GM19099 (cell line): ENCODE data around the gene SWSAP1.

Experiments
- POLR2A ChIP-seq: IDR thresholded peaks from 3 replicates; pipeline ENCODE4 v1.6.1; 2011; ENCODE audit warnings: low read depth; ENCODE audit not compliant: insufficient read length; ENCODE audit errors: extremely low read depth

SWSAP1 gene

DNA sequence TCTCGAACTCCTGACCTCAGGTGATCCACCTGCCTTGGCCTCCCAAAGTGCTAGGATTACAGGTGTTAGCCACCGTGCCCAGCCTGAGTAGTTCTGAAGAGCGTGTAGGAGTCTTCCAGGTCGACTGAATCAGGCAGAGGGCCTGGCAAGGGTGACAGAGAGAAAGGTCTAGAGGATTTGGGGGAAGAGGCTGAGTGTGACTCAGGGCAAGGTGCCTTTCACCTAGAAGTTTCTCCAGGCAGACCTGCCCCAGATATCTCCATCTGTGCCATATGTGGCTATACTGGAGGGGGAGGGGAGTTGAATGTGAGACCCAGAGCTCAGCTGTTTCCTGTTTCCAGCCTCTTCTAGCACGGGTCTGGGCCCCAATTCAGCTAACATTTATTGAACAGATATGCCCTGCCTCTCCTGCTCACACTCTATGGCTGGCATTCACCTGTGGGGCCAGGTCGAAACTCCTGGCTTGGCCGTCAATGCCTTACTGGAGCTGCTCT, 26.9 kb upstream of the SWSAP1 start:
- no peak for TF ChIP-seq POLR2A

GRCh38 chr19:11349171-11349570, 25.3 kb upstream of the SWSAP1 start:
- TF ChIP-seq POLR2A = no peak

GRCh38 chr19:11355160-11356073, 19.0 kb upstream of the SWSAP1 start, which contains the start of gene PLPPR2:
Gene PLPPR2, plus strand, starts transcription at chr19:11355432. Its CDS starts 2,242 bp downstream, at chr19:11357674.
- no peak for TF ChIP-seq POLR2A

DNA sequence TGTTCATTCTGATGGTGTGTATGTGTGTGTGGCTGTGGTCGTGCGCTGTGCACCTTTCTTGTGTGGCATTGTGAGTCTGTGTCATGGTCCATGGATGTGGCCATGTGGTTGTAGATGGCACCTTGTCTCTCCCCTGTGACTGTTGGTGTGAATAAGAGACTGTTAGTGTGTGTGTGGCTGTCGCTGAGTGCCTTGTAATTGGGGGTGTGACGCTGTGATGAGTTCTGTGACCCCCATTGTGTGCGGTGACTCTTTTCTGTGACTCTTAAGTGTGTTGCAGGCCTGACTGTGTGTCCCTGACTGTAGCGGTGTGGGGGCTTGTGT, 18.4 kb upstream of the SWSAP1 start:
- no peak for TF ChIP-seq POLR2A

GRCh38 chr19:11356676-11357550, 17.6 kb upstream of the SWSAP1 start:
- TF ChIP-seq POLR2A = no peak

DNA sequence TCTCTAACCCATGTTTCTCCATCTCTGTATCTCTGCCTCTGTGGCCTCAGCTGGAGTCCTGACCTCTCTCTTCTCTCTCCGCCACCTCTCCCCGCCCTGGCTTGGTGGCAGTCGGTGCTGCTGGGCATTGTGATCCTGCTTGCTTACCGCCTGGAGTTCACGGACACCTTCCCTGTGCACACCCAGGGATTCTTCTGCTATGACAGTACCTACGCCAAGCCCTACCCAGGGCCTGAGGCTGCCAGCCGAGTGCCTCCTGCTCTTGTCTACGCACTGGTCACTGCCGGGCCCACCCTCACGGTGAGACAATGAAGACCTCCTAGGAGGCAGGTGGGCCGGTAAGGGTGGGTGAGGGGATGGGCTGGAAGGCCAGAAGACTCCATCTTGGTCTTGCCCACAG, 15.0 kb upstream of the SWSAP1 start:
- no peak for TF ChIP-seq POLR2A

DNA sequence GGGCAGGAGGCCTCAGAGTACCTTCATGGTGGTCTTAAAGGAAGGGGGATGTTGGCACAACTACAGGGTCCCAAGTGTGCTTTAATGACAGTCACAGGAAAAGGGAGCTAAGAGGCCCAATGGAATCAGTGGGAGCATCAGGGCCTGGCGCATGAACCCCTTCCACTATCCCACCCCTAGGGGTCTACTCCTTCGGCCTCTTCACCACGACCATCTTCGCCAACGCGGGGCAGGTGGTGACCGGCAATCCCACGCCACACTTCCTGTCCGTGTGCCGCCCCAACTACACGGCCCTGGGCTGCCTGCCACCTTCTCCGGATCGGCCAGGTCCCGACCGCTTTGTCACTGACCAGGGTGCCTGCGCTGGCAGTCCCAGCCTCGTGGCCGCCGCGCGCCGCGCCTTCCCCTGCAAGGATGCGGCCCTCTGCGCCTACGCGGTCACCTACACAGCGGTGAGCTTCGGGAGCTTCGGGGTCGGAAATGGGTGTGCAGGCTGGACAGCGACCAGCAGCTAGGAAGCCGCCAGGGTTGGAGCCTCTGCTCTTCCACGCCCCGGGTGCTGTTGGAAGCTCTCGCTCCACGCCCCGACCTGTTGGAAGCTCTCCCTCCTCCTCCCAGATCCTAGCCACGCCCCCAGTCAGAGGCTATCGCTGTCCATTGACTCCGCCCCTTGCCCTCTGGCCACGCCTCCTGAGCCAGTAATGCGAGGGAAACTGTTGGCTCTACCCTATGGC, 13.3 kb upstream of the SWSAP1 start:
- TF ChIP-seq POLR2A = no peak

GRCh38 chr19:11361771-11362731, 12.4 kb upstream of the SWSAP1 start:
- TF ChIP-seq POLR2A = no peak

DNA sequence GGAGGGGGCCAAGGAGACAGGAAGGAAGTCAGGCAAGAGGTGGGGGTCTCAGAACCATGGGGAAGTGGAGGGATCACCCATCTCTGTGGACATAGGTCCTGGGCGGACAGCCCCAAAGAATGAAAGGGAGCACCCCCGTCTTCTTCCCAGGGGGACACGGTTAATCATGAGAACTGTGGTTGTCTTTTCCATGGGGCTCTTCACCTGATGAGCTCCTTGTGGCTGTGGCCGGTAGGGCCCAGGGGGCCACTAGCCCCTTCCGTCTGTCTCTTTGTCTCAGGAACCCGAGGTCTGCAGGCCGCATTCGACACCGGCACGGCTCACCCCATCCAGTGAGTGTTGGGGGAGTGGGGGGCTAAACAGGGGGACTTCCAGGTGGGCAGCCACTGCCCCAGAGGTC, 10.6 kb upstream of the SWSAP1 start:
- no peak for TF ChIP-seq POLR2A

- TF ChIP-seq POLR2A = no peak
These were observed 10.1 kb upstream of the SWSAP1 start for GRCh38 chr19:11364296-11364904.

DNA sequence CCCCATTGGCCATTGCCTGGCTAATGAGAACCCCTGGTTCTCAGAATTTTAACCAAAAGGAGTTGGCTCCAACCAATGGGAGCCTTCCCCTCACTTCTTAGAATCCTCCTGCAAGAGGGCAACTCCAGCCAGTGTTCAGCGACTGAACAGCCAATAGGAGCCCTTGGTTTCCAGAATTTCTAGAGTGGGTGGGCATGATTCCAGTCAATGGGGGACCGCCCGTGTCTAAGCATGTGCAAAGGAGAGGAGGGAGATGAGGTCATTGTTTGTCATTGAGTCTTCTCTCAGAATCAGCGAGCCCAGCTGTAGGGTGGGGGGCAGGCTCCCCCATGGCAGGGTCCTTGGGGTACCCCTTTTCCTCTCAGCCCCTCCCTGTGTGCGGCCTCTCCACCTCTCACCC, 9.5 kb upstream of the SWSAP1 start:
- no peak for TF ChIP-seq POLR2A

DNA sequence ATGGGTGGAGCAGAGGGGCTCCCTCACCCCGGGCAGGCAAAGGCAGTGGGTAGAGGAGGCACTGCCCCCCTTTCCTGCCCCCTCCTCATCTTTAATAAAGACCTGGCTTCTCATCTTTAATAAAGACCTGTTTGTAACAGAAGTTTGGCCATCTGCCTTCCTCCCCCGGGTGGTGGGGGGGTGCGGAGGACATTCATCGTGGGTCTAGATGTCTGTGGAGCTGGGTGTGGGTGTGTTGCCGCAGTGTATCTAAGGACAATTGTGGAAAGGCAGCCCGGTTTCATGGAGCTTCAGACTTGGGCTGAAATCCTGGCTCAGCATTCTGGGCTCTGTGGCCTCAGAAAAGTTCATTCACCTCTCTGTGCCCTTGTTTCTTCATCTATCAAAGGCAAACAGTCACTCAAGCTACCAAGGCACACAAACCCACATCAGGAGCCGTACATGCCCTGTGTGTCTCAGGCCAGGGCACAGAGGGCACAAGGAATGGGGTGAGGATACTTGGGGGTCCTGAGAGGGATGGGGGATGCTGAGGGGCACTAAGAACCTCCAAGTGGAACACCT, 8.8 kb upstream of the SWSAP1 start:
- no peak for TF ChIP-seq POLR2A

- no peak for TF ChIP-seq POLR2A
These were observed 6.9 kb upstream of the SWSAP1 start for GRCh38 chr19:11367528-11367927.
